SK-N-MC (cell line): ENCODE results near the gene ACADSB.

Source experiments
- EZH2 ChIP-seq: fragments of 200-600 bp; sonication (generic); IDR thresholded peaks from one replicate; pipeline ENCODE4 v1.6.1; 2017; ENCODE audit warnings: antibody characterized with exemption
- FOXP2 ChIP-seq: optimal IDR thresholded peaks from 2 replicates; pipeline ENCODE3; 2011; ENCODE audit warnings: mild to moderate bottlenecking, moderate library complexity; ENCODE audit not compliant: insufficient read depth; ENCODE audit errors: extremely low read length, control extremely low read depth
- POLR2AphosphoS5 ChIP-seq: IDR thresholded peaks from 2 replicates; pipeline ENCODE4 v1.6.1; 2012; ENCODE audit warnings: mild to moderate bottlenecking, low read depth, low read length, borderline replicate concordance

DNA sequence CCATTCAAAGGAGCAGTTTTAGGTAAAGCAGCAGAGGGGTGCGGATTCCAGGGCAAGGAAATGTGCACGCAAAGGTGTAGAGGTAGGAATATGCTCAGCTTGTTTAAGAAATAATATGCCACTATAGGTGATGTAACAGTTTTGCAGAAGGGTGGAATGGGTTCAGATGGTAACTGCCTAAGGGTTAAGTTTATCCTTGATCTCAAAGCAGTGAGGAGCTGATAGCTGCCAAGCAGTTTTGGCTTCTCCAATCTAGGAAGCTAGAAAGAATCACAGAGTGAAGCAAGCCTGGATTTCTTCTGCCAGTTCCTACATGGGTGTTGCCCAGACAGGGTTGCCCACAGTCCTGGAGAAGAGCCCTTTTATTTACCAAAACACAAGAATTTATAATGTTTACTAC, 6.0 kb downstream of the ACADSB start:
- TF ChIP-seq EZH2 = no peak
- no peak for TF ChIP-seq POLR2AphosphoS5
- TF ChIP-seq FOXP2 = no peak
